GM23338 (cell line): ENCODE results near the gene MFSD11. TPM values are rescaled to one million over a fixed set of nuclear protein-coding genes. Genes with fewer than 3 reads are reported as not detected.

ENCODE experiments used
- ATAC-seq: fragments of 200-7000 bp; cut with Tn5 transposase; 3 replicates; pipeline ENCODE4 v1.9.1; 2020
- DNase-seq: peaks from one replicate; pipeline ENCODE4 v3.0.0-alpha.2; 2015; ENCODE audit warnings: low spot score
- H2AFZ ChIP-seq: fragments of 200-600 bp; sonication (generic); 2 replicates; pipeline ENCODE4 v1.8.0; 2016; ENCODE audit warnings: antibody characterized with exemption, mild to moderate bottlenecking, moderate library complexity
- H3F3A ChIP-seq: fragments of 200-600 bp; sonication (generic); replicated peaks from 2 replicates; pipeline ENCODE4 v1.8.0; 2017; ENCODE audit warnings: antibody characterized with exemption, mixed run types, low read depth
- H3K27ac ChIP-seq: fragments of 200-600 bp; sonication (generic); 2 replicates; pipeline ENCODE4 v1.6.1; 2016; ENCODE audit warnings: low read depth
- H3K27me3 ChIP-seq: fragments of 200-600 bp; sonication (generic); 2 replicates; pipeline ENCODE4 v1.8.0; 2016; ENCODE audit warnings: mild to moderate bottlenecking, mixed run types, moderate library complexity; ENCODE audit not compliant: insufficient read depth
- H3K36me3 ChIP-seq: fragments of 200-600 bp; sonication (generic); 2 replicates; pipeline ENCODE4 v1.8.0; 2016; ENCODE audit warnings: mild to moderate bottlenecking; ENCODE audit not compliant: insufficient read depth
- H3K4me1 ChIP-seq: fragments of 200-600 bp; sonication (generic); 2 replicates; pipeline ENCODE4 v1.8.0; 2016; ENCODE audit warnings: mild to moderate bottlenecking, moderate library complexity; ENCODE audit not compliant: insufficient read depth
- H3K4me2 ChIP-seq: fragments of 200-600 bp; sonication (generic); 2 replicates; pipeline ENCODE4 v1.7.1; 2017; ENCODE audit warnings: mixed run types
- H3K4me3 ChIP-seq: fragments of 200-600 bp; sonication (generic); 2 replicates; pipeline ENCODE4 v1.6.1; 2016; ENCODE audit warnings: mixed run types
- H3K79me2 ChIP-seq: fragments of 200-600 bp; sonication (generic); replicated peaks from 2 replicates; pipeline ENCODE4 v1.8.0; 2017; ENCODE audit warnings: mild to moderate bottlenecking; ENCODE audit not compliant: insufficient read depth
- H3K9me2 ChIP-seq: fragments of 200-600 bp; sonication (generic); 2 replicates; pipeline ENCODE4 v1.8.0; 2017; ENCODE audit not compliant: insufficient read depth
- H4K20me1 ChIP-seq: fragments of 200-600 bp; sonication (generic); replicated peaks from 2 replicates; pipeline ENCODE4 v1.8.0; 2017; ENCODE audit warnings: mild to moderate bottlenecking; ENCODE audit not compliant: insufficient read depth
- H3K27ac Mint-ChIP-seq: 2 replicates; pipeline ENCODE4 v1.8.0; 2020; ENCODE audit warnings: inconsistent platforms, mild to moderate bottlenecking, moderate library complexity, mixed read lengths
- H3K27me3 Mint-ChIP-seq: 3 replicates; pipeline ENCODE4 v1.8.0; 2022; ENCODE audit warnings: low read depth, mild to moderate bottlenecking, moderate library complexity, mixed read lengths, inconsistent platforms; ENCODE audit not compliant: insufficient read depth, poor library complexity
- H3K36me3 Mint-ChIP-seq: 3 replicates; pipeline ENCODE4 v1.8.0; 2021; ENCODE audit warnings: low read depth, mild to moderate bottlenecking, inconsistent platforms, moderate library complexity, mixed read lengths
- H3K4me1 Mint-ChIP-seq: 3 replicates; pipeline ENCODE4 v1.8.0; 2020; ENCODE audit warnings: mild to moderate bottlenecking, inconsistent platforms, mixed read lengths
- H3K4me3 Mint-ChIP-seq: 3 replicates; pipeline ENCODE4 v1.8.0; 2021; ENCODE audit warnings: moderate library complexity, mild to moderate bottlenecking, inconsistent platforms, mixed read lengths
- H3K9me3 Mint-ChIP-seq: 3 replicates; pipeline ENCODE4 v1.8.0; 2020; ENCODE audit warnings: moderate library complexity, mild to moderate bottlenecking, inconsistent platforms, mixed read lengths
- CREB1 ChIP-seq: fragments of 250-450 bp; sonication (Bioruptor Pico); IDR thresholded peaks from 2 replicates; pipeline ENCODE4 v1.5.0; 2020; ENCODE audit warnings: low read depth, mild to moderate bottlenecking, moderate library complexity
- CTCF ChIP-seq, 2 experiments: fragments of 200-600 bp in 1 of 2; sonication (generic) in 1 of 2; conservative IDR thresholded peaks; 2 replicates each; pipeline versions ENCODE4 v1.5.1 to v1.6.1; 2016 to 2017; ENCODE audit warnings: antibody characterized with exemption in 2 of 2, low read depth in 2 of 2, mild to moderate bottlenecking in 2 of 2, moderate library complexity in 1 of 2
- EZH2 ChIP-seq: fragments of 200-600 bp; sonication (generic); IDR thresholded peaks from one replicate; pipeline ENCODE4 v1.8.0; 2017; ENCODE audit warnings: antibody characterized with exemption, mild to moderate bottlenecking, low read depth; ENCODE audit not compliant: unreplicated experiment
- NANOG ChIP-seq: IDR thresholded peaks from 2 replicates; pipeline ENCODE4 v1.6.1; 2016; ENCODE audit warnings: antibody characterized with exemption, borderline replicate concordance
- STAT1 ChIP-seq: IDR thresholded peaks from one replicate; pipeline ENCODE4 v1.6.1; 2016; ENCODE audit warnings: antibody characterized with exemption; ENCODE audit not compliant: unreplicated experiment
- ZNF114 ChIP-seq: fragments of 250-450 bp; sonication (Bioruptor Pico); IDR thresholded peaks from 2 replicates; pipeline ENCODE4 v1.5.0; 2020; ENCODE audit warnings: mild to moderate bottlenecking, moderate library complexity
- ZNF462 ChIP-seq: fragments of 250-450 bp; sonication (Bioruptor Pico); IDR thresholded peaks from 2 replicates; pipeline ENCODE4 v1.5.0; 2020; ENCODE audit warnings: mild to moderate bottlenecking, moderate library complexity
- polyA plus RNA-seq: library from polyadenylated mRNA; unstranded; fragments of >200 nt; fragmentation: Nextera tagmentation; extraction: Ambion mirVana; gene quantifications from 2 replicates; pipeline ENCODE4 v1.2.1, GENCODE V29; 2016
- total RNA-seq: library from RNA; depleted of rRNA; stranded (reverse); fragments of >200 nt; shearing (Covaris generic); gene quantifications from 2 replicates; pipeline ENCODE4 v1.2.3, GENCODE V29; 2014

MFSD11 gene
- total and polyA plus RNA-seq, 2 experiments from 2014 or later, result 10.2 to 35.3 TPM

- no peak for TF ChIP-seq ZNF462 (CRISPR knock-in tag)
These were observed 21.6 kb upstream of the MFSD11 start (continued) for GRCh38 chr17:76716146-76716838.

GRCh38 chr17:76716839-76717215 lies 21.1 kb upstream of the MFSD11 start:
- Mint-ChIP-seq H3K27ac (no peak overlapping the region), H3K36me3 (peaks cover 53% of the 10 kb centered on the region), H3K27me3 (peaks cover 5% of the 10 kb centered on the region), H3K4me3 (no peak overlapping the region), H3K4me1 (peaks cover 3% of the 10 kb centered on the region; the same call in 2 of the 3 replicates), H3K9me3 (no peaks in the 10 kb centered on the region)
- Histone ChIP-seq H3K4me3 (no peak overlapping the region), H3F3A (peaks cover under 1% of the 10 kb centered on the region; the same call in 1 of the 2 replicates), H2AFZ (no peak overlapping the region), H3K9me2 (no peaks in the 10 kb centered on the region), H3K27me3 (no peaks in the 10 kb centered on the region), H4K20me1 (peaks cover 4% of the 10 kb centered on the region; the same call in 1 of the 2 replicates), H3K27ac (no peak overlapping the region), H3K79me2 (no peaks in the 10 kb centered on the region), H3K36me3 (peaks cover 29% of the 10 kb centered on the region), H3K4me1 (peaks cover 1% of the 10 kb centered on the region; the same call in 1 of the 2 replicates), H3K4me2 (no peak overlapping the region)
- ATAC-seq, result no peak
- no peak for DNase-seq
- TF ChIP-seq ZNF462 (CRISPR knock-in tag) (no peak), ZNF114 (CRISPR knock-in tag) (no peak), STAT1 (no peak), EZH2 (no peak), NANOG (no peak), CTCF (conservative IDR thresholded peaks at IDR 0.05; ENCODE audit: low read depth in 2 of 2) (no peak), CREB1 (no peak)
